NCI-H2081 treated with DMSO at 0.1 percent for 48 hours (cell line): ENCODE data around the gene UBE2K.
"Not testable (repeated sequence)": the region's sequence is repeated elsewhere in the genome, so short reads cannot be mapped to it uniquely, and the experiment has no call there.

Experiments
- DNase-seq: peaks from one replicate; lab custom pipeline; 2025; lab: John Stamatoyannopoulos, UW

Gene UBE2K

GRCh38 chr4:39697740-39698423, at the start of gene UBE2K:
TSS of gene UBE2K (plus strand) at chr4:39698136. CDS start at chr4:39698328, 192 bp downstream.
- peak; percentile 58 for DNase-seq

- no peak for DNase-seq
Measured at GRCh38 chr4:39648213-39648612, 49.7 kb upstream of the UBE2K start.

- no peak for DNase-seq
Measured at GRCh38 chr4:39648827-39649558, 48.9 kb upstream of the UBE2K start.

- no peak for DNase-seq
Measured at GRCh38 chr4:39649639-39650265, 48.2 kb upstream of the UBE2K start.

GRCh38 chr4:39651586-39651985, 46.4 kb upstream of the UBE2K start:
- not testable (repeated sequence) for DNase-seq

- DNase-seq, result no peak
Measured at GRCh38 chr4:39655211-39655610, 42.7 kb upstream of the UBE2K start.

- DNase-seq, result no peak
Measured at GRCh38 chr4:39655876-39656275, 42.1 kb upstream of the UBE2K start.

GRCh38 chr4:39656638-39657037, 41.3 kb upstream of the UBE2K start:
- not testable (repeated sequence) for DNase-seq

- no peak for DNase-seq
Measured at GRCh38 chr4:39657465-39657864, 40.5 kb upstream of the UBE2K start.

- no peak for DNase-seq
Measured at GRCh38 chr4:39658756-39659155, 39.2 kb upstream of the UBE2K start.

- no peak for DNase-seq
Measured at GRCh38 chr4:39660045-39660444, 37.9 kb upstream of the UBE2K start.

GRCh38 chr4:39660757-39661156, 37.2 kb upstream of the UBE2K start:
- DNase-seq, result no peak

GRCh38 chr4:39662683-39663082, 35.3 kb upstream of the UBE2K start:
- no peak for DNase-seq

GRCh38 chr4:39664828-39665731, 32.9 kb upstream of the UBE2K start:
- DNase-seq, result no peak

- DNase-seq, result no peak
Measured at GRCh38 chr4:39667706-39668105, 30.2 kb upstream of the UBE2K start.

- no peak for DNase-seq
Measured at GRCh38 chr4:39668887-39669286, 29.0 kb upstream of the UBE2K start.

- not testable (repeated sequence) for DNase-seq
Measured at GRCh38 chr4:39670296-39670695, 27.6 kb upstream of the UBE2K start.

- DNase-seq, result not testable (repeated sequence)
Measured at GRCh38 chr4:39675681-39676080, 22.3 kb upstream of the UBE2K start.

- not testable (repeated sequence) for DNase-seq
Measured at GRCh38 chr4:39681003-39681402, 16.9 kb upstream of the UBE2K start.

- DNase-seq, result no peak
Measured at GRCh38 chr4:39682138-39682537, 15.8 kb upstream of the UBE2K start.

- DNase-seq, result no peak
Measured at GRCh38 chr4:39685990-39686389, 11.9 kb upstream of the UBE2K start.

- no peak for DNase-seq
Measured at GRCh38 chr4:39687014-39687413, 10.9 kb upstream of the UBE2K start.
